Effector memory CD4-positive, alpha-beta T cell (primary cell): ENCODE data around the gene ERCC6L.
A peak's percentile ranks its signal among the peaks of the same experiment; 100 is the strongest.

Experiments
- DNase-seq, 3 donors: peaks; one replicate each; pipeline ENCODE4 v3.0.0-alpha.2; 2020
- H3K27ac ChIP-seq: 2 replicates; pipeline ENCODE4 v1.7.0; 2013; ENCODE audit warnings: mild to moderate bottlenecking, low read length, moderate library complexity; ENCODE audit not compliant: insufficient read depth, poor library complexity, severe bottlenecking
- H3K27me3 ChIP-seq: replicated peaks from 2 replicates; pipeline ENCODE4 v1.7.0; 2013; ENCODE audit warnings: mild to moderate bottlenecking, low read length; ENCODE audit not compliant: insufficient read depth, control insufficient read depth, poor library complexity, severe bottlenecking
- H3K36me3 ChIP-seq: 2 replicates; pipeline ENCODE4 v1.7.0; 2013; ENCODE audit warnings: mild to moderate bottlenecking, low read length, moderate library complexity; ENCODE audit not compliant: control insufficient read depth, insufficient read depth
- H3K4me1 ChIP-seq: 2 replicates; pipeline ENCODE4 v1.7.0; 2013; ENCODE audit warnings: low read length, mild to moderate bottlenecking; ENCODE audit not compliant: control insufficient read depth, insufficient read depth, poor library complexity, severe bottlenecking
- H3K4me3 ChIP-seq: 2 replicates; pipeline ENCODE4 v1.7.0; 2013; ENCODE audit warnings: low read length, low read depth, mild to moderate bottlenecking; ENCODE audit not compliant: insufficient read depth, poor library complexity, severe bottlenecking
- H3K9me3 ChIP-seq: 2 replicates; pipeline ENCODE4 v1.7.0; 2013; ENCODE audit warnings: mild to moderate bottlenecking, low read length, moderate library complexity; ENCODE audit not compliant: control insufficient read depth

Gene ERCC6L

GRCh38 chrX:72208126-72208800, 30.6 kb downstream of the ERCC6L start:
- Histone ChIP-seq H3K4me1 (no peaks in the 10 kb centered on the region), H3K36me3 (no peaks in the 10 kb centered on the region), H3K27ac (no peak overlapping the region), H3K27me3 (no peaks in the 10 kb centered on the region), H3K9me3 (no peaks in the 10 kb centered on the region), H3K4me3 (no peak overlapping the region)
- no peak for DNase-seq

- Histone ChIP-seq H3K4me3 (no peak overlapping the region), H3K9me3 (no peaks in the 10 kb centered on the region), H3K27ac (no peak overlapping the region), H3K4me1 (no peaks in the 10 kb centered on the region), H3K36me3 (no peaks in the 10 kb centered on the region), H3K27me3 (no peaks in the 10 kb centered on the region)
- no peak for DNase-seq
These were observed 31.5 kb downstream of the ERCC6L start for GRCh38 chrX:72207366-72207765.

- no peak overlapping the region for H3K4me3 ChIP-seq
- DNase-seq, result no peak
- no peak overlapping the region for H3K27ac ChIP-seq
- H3K4me1 ChIP-seq, result no peaks in the 10 kb centered on the region
- H3K27me3 ChIP-seq, result no peaks in the 10 kb centered on the region
- H3K9me3 ChIP-seq, result no peaks in the 10 kb centered on the region
- H3K36me3 ChIP-seq, result no peaks in the 10 kb centered on the region
These were observed 33.1 kb downstream of the ERCC6L start for GRCh38 chrX:72205706-72206105.

- Histone ChIP-seq H3K4me1 (no peaks in the 10 kb centered on the region), H3K27me3 (no peaks in the 10 kb centered on the region), H3K4me3 (no peak overlapping the region), H3K27ac (no peak overlapping the region), H3K9me3 (no peaks in the 10 kb centered on the region), H3K36me3 (no peaks in the 10 kb centered on the region)
- DNase-seq, result no peak
These were observed 35.4 kb downstream of the ERCC6L start for GRCh38 chrX:72203421-72203820.

GRCh38 chrX:72202792-72203401, 35.9 kb downstream of the ERCC6L start:
- Histone ChIP-seq H3K36me3 (no peaks in the 10 kb centered on the region), H3K27me3 (no peaks in the 10 kb centered on the region), H3K4me3 (no peak overlapping the region), H3K27ac (no peak overlapping the region), H3K4me1 (no peaks in the 10 kb centered on the region), H3K9me3 (no peaks in the 10 kb centered on the region)
- DNase-seq, result no peak

- Histone ChIP-seq H3K4me3 (no peak overlapping the region), H3K9me3 (no peaks in the 10 kb centered on the region), H3K27ac (no peak overlapping the region), H3K27me3 (no peaks in the 10 kb centered on the region), H3K36me3 (no peaks in the 10 kb centered on the region), H3K4me1 (no peaks in the 10 kb centered on the region)
- DNase-seq, result no peak
These were observed 36.8 kb downstream of the ERCC6L start for GRCh38 chrX:72201836-72202536.

GRCh38 chrX:72182924-72183323, 55.9 kb downstream of the ERCC6L start:
- Histone ChIP-seq H3K4me1 (no peaks in the 10 kb centered on the region), H3K27ac (no peak overlapping the region), H3K36me3 (no peaks in the 10 kb centered on the region), H3K27me3 (no peaks in the 10 kb centered on the region), H3K4me3 (no peak overlapping the region), H3K9me3 (no peaks in the 10 kb centered on the region)
- no peak for DNase-seq

GRCh38 chrX:72181178-72182125, 57.4 kb downstream of the ERCC6L start, which contains the start of gene PIN4:
Gene PIN4, plus strand, starts transcription at chrX:72181757. Its CDS starts 29 bp downstream, at chrX:72181786.
- H3K4me1 ChIP-seq, result no peaks in the 10 kb centered on the region
- no peaks in the 10 kb centered on the region for H3K27me3 ChIP-seq
- no peaks in the 10 kb centered on the region for H3K36me3 ChIP-seq
- peak; percentile 68 to 77 (median 76) for DNase-seq
- peak within 1 kb of the TSS; percentile 66 for H3K4me3 ChIP-seq
- H3K9me3 ChIP-seq, result no peaks in the 10 kb centered on the region
- peak within 1 kb of the TSS; percentile 61 for H3K27ac ChIP-seq

- H3K27me3 ChIP-seq, result no peaks in the 10 kb centered on the region
- peak overlapping the region; percentile 66 for H3K4me3 ChIP-seq
- H3K27ac ChIP-seq, result peak overlapping the region; percentile 61
These were observed 58.3 kb downstream of the ERCC6L start for GRCh38 chrX:72180539-72180938.

More at GRCh38 chrX:72180539-72180938, 58.3 kb downstream of the ERCC6L start:
- no peaks in the 10 kb centered on the region for H3K9me3 ChIP-seq
- no peaks in the 10 kb centered on the region for H3K4me1 ChIP-seq
- no peak for DNase-seq
- H3K36me3 ChIP-seq, result no peaks in the 10 kb centered on the region
